Esophagus muscularis mucosa (tissue), 4 donors: ENCODE data around the gene IQCN. TPM values are rescaled to one million over a fixed set of nuclear protein-coding genes. Genes with fewer than 3 reads are reported as not detected.

Source experiments
- DNase-seq: peaks from one replicate; pipeline ENCODE4 v3.0.0-alpha.2; 2017; ENCODE audit errors: extremely low spot score
- H3K27ac ChIP-seq, 4 donors: fragments of 200-600 bp; sonication (generic); replicated peaks in 1 of 4; 1 replicate in 3 of 4; 2 replicates in 1 of 4; pipeline ENCODE4 v1.5.1; 2016 to 2019; ENCODE audit warnings: mild to moderate bottlenecking in 1 of 4
- H3K27me3 ChIP-seq, 4 donors: fragments of 200-600 bp; sonication (generic); one replicate each; pipeline versions ENCODE4 v1.5.1 to v1.6.0; 2016 to 2019
- H3K36me3 ChIP-seq, 4 donors: fragments of 200-600 bp; sonication (generic); one replicate each; pipeline ENCODE4 v1.5.1; 2016 to 2019
- H3K4me1 ChIP-seq, 4 donors: fragments of 200-600 bp; sonication (generic); one replicate each; pipeline ENCODE4 v1.5.1; 2016 to 2019
- H3K4me3 ChIP-seq, 4 donors: fragments of 200-600 bp; sonication (generic); 1 replicate in 2 of 4; 2 replicates in 2 of 4; pipeline ENCODE4 v1.5.1; 2016 to 2019; ENCODE audit warnings: mild to moderate bottlenecking in 4 of 4, moderate library complexity in 1 of 4
- H3K9me3 ChIP-seq, 4 donors: fragments of 200-600 bp; sonication (generic); 1 replicate in 3 of 4; 2 replicates in 1 of 4; pipeline ENCODE4 v1.5.1; 2016 to 2019
- CTCF ChIP-seq, 3 experiments: fragments of 200-600 bp in 2 of 3; fragments of 450-650 bp in 1 of 3; sonication (generic) in 2 of 3; IDR thresholded peaks; one replicate each; pipeline ENCODE4 v1.5.1; 2017 to 2019; ENCODE audit warnings: antibody characterized with exemption in 3 of 3, mild to moderate bottlenecking in 2 of 3, moderate library complexity in 1 of 3
- EP300 ChIP-seq: sonication (generic); formaldehyde crosslinking; IDR thresholded peaks from one replicate; pipeline ENCODE4 v1.6.1; 2017; ENCODE audit warnings: antibody characterized with exemption
- POLR2A ChIP-seq: fragments of 450-650 bp; IDR thresholded peaks from one replicate; pipeline ENCODE4 v1.6.1; 2017; ENCODE audit warnings: antibody characterized with exemption, moderate library complexity, mild to moderate bottlenecking, low read depth
- POLR2AphosphoS5 ChIP-seq, 2 donors: sonication (generic); formaldehyde crosslinking; IDR thresholded peaks; one replicate each; pipeline ENCODE4 v1.6.1; 2017; ENCODE audit warnings: antibody characterized with exemption in 2 of 2
- WGBS: methylation state at CpG from one replicate; pipeline ENCODE4 v1.1.5; 2018; 5-methylcytosine and 5-hydroxymethylcytosine counted together
- intact Hi-C: fragments of 100-400 bp; cut with DNase I; formaldehyde crosslinking; loops from one replicate; pipeline ENCODE4 v1.15.1; 2023
- total RNA-seq, 4 donors: library from RNA; depleted of rRNA; stranded (reverse); fragments of >200 nt; gene quantifications; one replicate each; pipeline versions ENCODE4 v1.1.0 to v1.2.1, GENCODE V29; 2016

Gene IQCN
- total RNA-seq, 4 donors from 2014 or later: 0.52 to 2.5 (median 1.3) TPM

GRCh38 chr19:18306888-18307260 is 32.6 kb upstream of the IQCN start:
- TF ChIP-seq POLR2A (no peak), POLR2AphosphoS5 (IDR thresholded peaks at IDR 0.05) (no peak), CTCF (IDR thresholded peaks at IDR 0.05) (no peak), EP300 (no peak)
- H3K36me3 ChIP-seq: peaks cover 7 to 42% (median 35%) of the 10 kb centered on the region in 4 donors
- no peaks in the 10 kb centered on the region for H3K27me3 ChIP-seq
- peak overlapping the region; percentile 5 to 22 (median 17) for H3K4me3 ChIP-seq
- H3K4me1 ChIP-seq: peaks cover 58 to 71% (median 64%) of the 10 kb centered on the region in 4 donors
- 38% methylated on average over 14 of the region's 14 CpGs for WGBS
- intact Hi-C loops: loop anchor here (1.0 kb wide), 1 partner anchor 16 kb away; the partner anchor contains the start of gene LSM4
- H3K27ac ChIP-seq: peak overlapping the region; percentile 93 to 99 (median 98)
- no peak for DNase-seq
- H3K9me3 ChIP-seq: no peaks in the 10 kb centered on the region

DNA sequence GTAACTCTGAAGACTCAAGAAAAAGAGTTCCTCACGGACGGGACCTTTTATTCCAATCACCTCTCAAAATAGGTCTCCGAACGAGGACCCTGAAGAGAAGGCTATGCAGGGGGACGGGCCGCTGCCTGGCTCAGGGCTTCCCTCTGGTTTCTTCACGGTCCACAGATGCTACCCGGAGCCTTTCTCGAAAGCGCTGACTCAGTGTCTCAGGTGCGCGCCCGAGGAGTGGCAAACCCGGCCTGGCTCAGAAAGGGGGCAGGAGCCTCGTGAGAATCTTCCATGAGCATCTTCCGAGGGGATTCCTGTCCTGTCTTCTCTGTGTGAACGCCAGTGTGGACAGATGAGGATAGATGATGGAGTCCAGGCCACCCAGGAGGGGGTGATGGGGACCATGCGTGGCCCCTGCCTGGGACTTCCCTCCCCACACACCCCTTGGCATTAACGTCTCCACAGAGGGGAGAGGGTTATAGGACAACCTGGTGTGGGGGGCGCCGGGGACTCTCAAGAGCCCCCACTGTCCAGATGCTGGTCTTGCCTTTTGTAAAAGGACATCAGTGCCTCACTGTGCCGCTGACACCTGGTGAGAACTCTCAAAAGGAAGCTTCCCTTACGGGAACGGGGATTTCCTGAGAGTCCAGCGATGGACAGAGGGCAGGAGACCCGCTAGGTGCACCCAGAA is 32.1 kb upstream of the IQCN start:
- no peak for DNase-seq
- intact Hi-C loops: no loop called here
- Histone ChIP-seq H3K9me3 (no peaks in the 10 kb centered on the region), H3K4me1 (peaks cover 63 to 77% (median 69%) of the 10 kb centered on the region in 4 donors), H3K27ac (peak overlapping the region; percentile 93 to 99 (median 98)), H3K36me3 (peaks cover 7 to 37% (median 29%) of the 10 kb centered on the region in 4 donors), H3K4me3 (peak overlapping the region; percentile 5 to 22 (median 17)), H3K27me3 (no peaks in the 10 kb centered on the region)
- WGBS: 68% methylated on average over 24 of the region's 26 CpGs
- TF ChIP-seq POLR2AphosphoS5 (IDR thresholded peaks at IDR 0.05): no peak
- no peak for TF ChIP-seq EP300
- no peak for TF ChIP-seq CTCF (IDR thresholded peaks at IDR 0.05)
- TF ChIP-seq POLR2A: no peak

- intact Hi-C loops: no loop called here
- TF ChIP-seq POLR2AphosphoS5 (IDR thresholded peaks at IDR 0.05): peak; percentile 71 to 91
- TF ChIP-seq POLR2A: peak; percentile 76
- TF ChIP-seq CTCF (IDR thresholded peaks at IDR 0.05): no peak
- no peak for TF ChIP-seq EP300
Observed at GRCh38 chr19:18304458-18305310, 30.4 kb upstream of the IQCN start.

GRCh38 chr19:18304208-18304457 is 29.9 kb upstream of the IQCN start:
- DNase-seq: no peak
- intact Hi-C loops: no loop called here
- Histone ChIP-seq H3K27me3 (no peaks in the 10 kb centered on the region), H3K4me3 (peak overlapping the region; percentile 47 to 61 (median 49)), H3K9me3 (no peaks in the 10 kb centered on the region), H3K36me3 (peaks cover 5 to 20% (median 8%) of the 10 kb centered on the region in 4 donors), H3K27ac (peak overlapping the region; percentile 93 to 99 (median 98)), H3K4me1 (peaks cover 73 to 87% (median 81%) of the 10 kb centered on the region in 4 donors)
- WGBS: 6% methylated on average over 2 of the region's 2 CpGs
- TF ChIP-seq POLR2AphosphoS5 (IDR thresholded peaks at IDR 0.05) (no peak), CTCF (IDR thresholded peaks at IDR 0.05) (no peak), POLR2A (no peak), EP300 (no peak)

More at GRCh38 chr19:18304458-18305310, 30.4 kb upstream of the IQCN start:
- H3K9me3 ChIP-seq: no peaks in the 10 kb centered on the region
- no peaks in the 10 kb centered on the region for H3K27me3 ChIP-seq
- under 1% methylated on average over 20 of the region's 29 CpGs for WGBS
- DNase-seq: peak; percentile 96
- H3K4me3 ChIP-seq: peak overlapping the region; percentile 47 to 61 (median 49)
- peaks cover 7 to 25% (median 14%) of the 10 kb centered on the region in 4 donors for H3K36me3 ChIP-seq
- peaks cover 73 to 87% (median 81%) of the 10 kb centered on the region in 4 donors for H3K4me1 ChIP-seq
- H3K27ac ChIP-seq: peak overlapping the region; percentile 93 to 99 (median 98)
